Raji (cell line): Measurements from ENCODE around the gene NFIL3.

Experiments
- POLR2A ChIP-seq: IDR thresholded peaks from 2 replicates; pipeline ENCODE4 v1.6.1; 2011; ENCODE audit warnings: low read depth, low read length, control low read depth; ENCODE audit not compliant: insufficient read depth

The NFIL3 gene

GRCh38 chr9:91386765-91387164, 36.9 kb downstream of the NFIL3 start:
- TF ChIP-seq POLR2A = no peak

- TF ChIP-seq POLR2A = no peak
Measured at GRCh38 chr9:91384954-91385353, 38.7 kb downstream of the NFIL3 start.

DNA sequence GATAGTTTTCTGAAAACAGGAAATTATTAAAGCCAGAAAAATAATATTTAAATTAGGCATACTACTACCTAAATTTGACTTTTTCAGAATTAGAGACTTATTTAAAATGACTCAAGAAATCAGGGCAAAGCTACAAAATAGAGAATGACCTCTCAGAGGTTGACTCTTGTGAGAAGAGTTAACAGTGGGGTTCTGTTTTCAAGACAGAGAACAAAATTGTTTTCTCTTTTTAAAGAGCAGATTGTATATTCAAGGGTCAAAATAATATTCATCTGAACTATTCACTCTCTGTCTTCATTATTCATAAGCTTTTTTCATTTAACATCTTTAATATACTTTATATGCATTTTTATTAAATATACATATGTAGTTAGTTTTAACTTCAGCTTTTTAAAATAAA, 40.1 kb downstream of the NFIL3 start:
- no peak for TF ChIP-seq POLR2A

- no peak for TF ChIP-seq POLR2A
Measured at GRCh38 chr9:91382298-91382697, 41.3 kb downstream of the NFIL3 start.

- no peak for TF ChIP-seq POLR2A
Measured at GRCh38 chr9:91379426-91379825, 44.2 kb downstream of the NFIL3 start.

GRCh38 chr9:91378695-91379127, 44.9 kb downstream of the NFIL3 start:
- no peak for TF ChIP-seq POLR2A

DNA sequence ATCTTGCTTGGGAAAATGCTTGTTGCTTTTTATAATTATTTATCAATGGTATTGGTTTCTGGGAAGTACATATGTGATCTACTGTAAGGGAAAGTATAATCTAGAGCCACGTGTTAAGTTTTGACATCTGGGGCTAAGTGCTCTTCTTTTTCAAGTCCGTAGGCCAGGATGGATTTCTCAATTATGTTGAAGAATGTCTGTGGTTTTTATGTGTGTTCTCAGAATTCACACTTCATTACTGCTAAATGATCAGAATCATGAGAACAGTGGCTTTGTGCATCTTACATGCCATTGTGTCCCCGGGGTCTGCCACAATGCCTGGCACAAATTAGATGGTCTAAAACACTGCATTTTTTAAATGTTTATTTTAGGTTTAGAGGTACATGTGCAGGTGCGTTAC, 47.4 kb downstream of the NFIL3 start:
- TF ChIP-seq POLR2A = no peak

GRCh38 chr9:91374939-91375338, 48.7 kb downstream of the NFIL3 start:
- no peak for TF ChIP-seq POLR2A

DNA sequence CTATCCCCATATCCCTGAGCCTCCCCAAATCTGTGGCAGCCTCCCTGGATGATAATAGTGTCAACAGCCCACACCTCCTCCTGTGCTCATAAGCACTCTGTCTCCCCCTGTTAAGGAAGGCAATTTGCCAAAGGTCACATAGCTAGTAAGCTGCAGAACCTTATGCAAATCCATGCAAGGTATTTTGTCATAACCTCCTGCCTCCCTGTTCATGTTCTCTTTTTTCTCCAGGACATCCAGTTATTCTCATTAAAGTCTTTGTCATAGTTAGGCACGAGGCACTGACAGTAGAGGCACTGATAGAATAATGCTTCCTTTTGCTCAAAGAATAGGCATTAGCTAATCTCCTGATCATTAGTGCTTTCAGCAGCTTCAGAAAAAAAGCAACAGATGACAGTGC, 51.7 kb downstream of the NFIL3 start:
- TF ChIP-seq POLR2A = no peak

- no peak for TF ChIP-seq POLR2A
Measured at GRCh38 chr9:91364702-91365101, 58.9 kb downstream of the NFIL3 start.

- no peak for TF ChIP-seq POLR2A
Measured at GRCh38 chr9:91364005-91364404, 59.6 kb downstream of the NFIL3 start.

- TF ChIP-seq POLR2A = no peak
Measured at GRCh38 chr9:91362051-91362611, 61.5 kb downstream of the NFIL3 start.

DNA sequence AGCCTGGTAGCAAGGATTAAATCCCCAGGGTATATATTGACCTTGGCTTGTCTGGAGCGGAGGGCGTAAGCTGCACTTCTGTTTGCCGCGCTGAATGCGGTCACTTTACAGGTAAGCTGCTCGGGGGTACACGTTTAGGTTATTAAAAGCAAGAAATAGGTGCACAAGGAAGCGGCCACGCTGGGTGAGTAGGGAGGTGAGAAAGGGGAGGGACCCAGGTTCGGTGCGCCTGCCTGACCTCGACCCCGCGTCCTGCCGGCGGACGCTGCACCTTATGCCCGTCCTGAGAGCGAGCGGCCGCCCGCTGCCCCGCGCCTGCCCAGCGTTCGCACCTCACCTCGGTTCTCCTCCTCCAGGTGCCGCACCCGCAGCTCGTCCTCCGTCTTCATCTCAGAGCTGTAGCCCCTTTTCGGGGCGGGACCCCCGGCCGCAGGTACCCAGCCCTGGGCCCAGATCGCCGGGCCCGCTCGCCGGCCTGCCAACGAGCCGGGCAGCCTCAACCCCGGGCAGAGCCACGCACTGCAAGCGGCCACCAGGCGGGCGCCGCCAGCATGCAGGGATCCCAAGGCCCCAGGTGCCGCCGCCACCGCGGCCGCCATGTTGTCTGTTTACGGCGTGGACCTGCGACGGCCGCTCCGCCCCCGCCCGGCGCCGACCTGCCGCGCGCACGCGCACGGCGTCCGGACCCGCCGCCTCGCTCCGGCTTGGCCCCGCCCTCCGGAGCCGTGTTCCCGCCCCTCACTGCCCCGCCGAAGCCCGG, 62.2 kb downstream of the NFIL3 start, which contains the start of gene AUH:
Gene AUH, minus strand, starts transcription at position 628 of the 760 bp plus-strand sequence. Its CDS starts 29 bp downstream, at position 599.
- peak; percentile 78 for TF ChIP-seq POLR2A

GRCh38 chr9:91360551-91361290, 62.9 kb downstream of the NFIL3 start:
- no peak for TF ChIP-seq POLR2A

DNA sequence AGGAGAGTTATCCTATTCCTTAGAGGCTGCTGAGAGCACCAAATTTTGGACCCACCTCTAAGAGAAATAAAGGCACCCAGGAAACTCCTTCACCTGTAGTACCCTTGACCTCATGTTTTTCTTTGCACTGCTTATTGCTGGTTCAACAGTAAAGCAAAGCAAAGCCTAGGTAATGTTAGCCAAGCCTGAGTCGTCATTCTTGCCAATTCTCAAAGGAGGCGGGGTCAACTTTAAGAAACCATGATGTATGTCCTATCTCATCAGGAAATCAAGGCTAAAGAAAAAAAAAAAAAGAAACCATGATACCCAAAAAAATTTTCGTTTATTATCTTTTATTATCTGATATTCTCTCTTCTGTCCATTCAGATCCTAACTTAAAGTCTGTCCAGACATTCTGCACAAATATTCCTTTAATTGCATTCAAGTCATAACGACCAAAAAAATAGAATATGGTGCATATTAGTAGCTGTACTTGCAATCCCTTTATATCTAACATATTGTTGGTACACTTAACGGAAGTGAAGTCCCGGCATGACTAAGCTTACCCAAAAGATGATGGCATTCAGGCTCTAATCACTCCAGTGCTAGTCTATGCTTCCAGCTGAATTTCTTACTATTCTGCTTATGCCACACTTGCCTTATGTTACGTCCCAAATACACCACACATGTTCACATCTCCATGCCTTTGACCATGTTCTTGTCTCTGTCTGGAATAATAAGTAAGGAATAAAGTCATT, 63.7 kb downstream of the NFIL3 start:
- TF ChIP-seq POLR2A = no peak
